VCaP (cell line): Measurements from ENCODE around the gene MYO7A.

Experiments
- H3K27ac ChIP-seq: fragments of 450-650 bp; 2 replicates; pipeline ENCODE4 v1.5.1; 2017
- CTCF ChIP-seq: fragments of 450-650 bp; conservative IDR thresholded peaks from 2 replicates; pipeline ENCODE4 v1.5.1; 2017; ENCODE audit warnings: mild to moderate bottlenecking, moderate library complexity

Gene MYO7A

GRCh38 chr11:77233011-77233410 is 105.0 kb downstream of the MYO7A start:
- no peak overlapping the region for H3K27ac ChIP-seq
- no peak for TF ChIP-seq CTCF

- no peak for TF ChIP-seq CTCF
Observed at GRCh38 chr11:77236901-77237300, 108.9 kb downstream of the MYO7A start.

GRCh38 chr11:77244277-77245027 is 116.4 kb downstream of the MYO7A start:
- peak overlapping the region; percentile 74 for H3K27ac ChIP-seq
- TF ChIP-seq CTCF: no peak

More at GRCh38 chr11:77236901-77237300, 108.9 kb downstream of the MYO7A start:
- H3K27ac ChIP-seq: peak overlapping the region; percentile 79

- H3K27ac ChIP-seq: no peak overlapping the region
Observed at GRCh38 chr11:77249427-77249826, 121.4 kb downstream of the MYO7A start.

GRCh38 chr11:77250881-77251640 is 123.0 kb downstream of the MYO7A start:
- H3K27ac ChIP-seq: no peak overlapping the region
- no peak for TF ChIP-seq CTCF

More at GRCh38 chr11:77249427-77249826, 121.4 kb downstream of the MYO7A start:
- TF ChIP-seq CTCF: no peak

GRCh38 chr11:77252555-77253270 is 124.7 kb downstream of the MYO7A start:
- H3K27ac ChIP-seq: no peak overlapping the region
- TF ChIP-seq CTCF: no peak

GRCh38 chr11:77253690-77254089 is 125.6 kb downstream of the MYO7A start:
- no peak overlapping the region for H3K27ac ChIP-seq
- no peak for TF ChIP-seq CTCF
